Thyroid gland (tissue), 4 donors: ENCODE results near the gene CIAO3. TPM values are rescaled to one million over a fixed set of nuclear protein-coding genes. Genes with fewer than 3 reads are reported as not detected.

Experiments used
- DNase-seq, 2 donors: peaks; one replicate each; pipeline ENCODE4 v3.0.0-alpha.2; 2019
- H3K27ac ChIP-seq, 3 donors: fragments of 200-600 bp; sonication (generic); 1 replicate in 2 of 3; 2 replicates in 1 of 3; pipeline ENCODE4 v1.5.1; 2016 to 2019; ENCODE audit warnings: mild to moderate bottlenecking in 1 of 3, moderate library complexity in 1 of 3
- H3K27me3 ChIP-seq: fragments of 200-600 bp; sonication (generic); one replicate; pipeline ENCODE4 v1.5.1; 2019
- H3K36me3 ChIP-seq, 2 donors: fragments of 200-600 bp; sonication (generic); one replicate each; pipeline ENCODE4 v1.5.1; 2016 to 2019
- H3K4me1 ChIP-seq, 2 donors: fragments of 200-600 bp; sonication (generic); one replicate each; pipeline ENCODE4 v1.5.1; 2017 to 2019
- H3K4me3 ChIP-seq, 3 donors: fragments of 200-600 bp; sonication (generic); replicated peaks in 1 of 3; 1 replicate in 2 of 3; 2 replicates in 1 of 3; pipeline ENCODE4 v1.5.1; 2016; ENCODE audit warnings: mild to moderate bottlenecking in 1 of 3
- H3K9me3 ChIP-seq: fragments of 200-600 bp; sonication (generic); one replicate; pipeline ENCODE4 v1.5.1; 2017
- CTCF ChIP-seq, 6 experiments: fragments of 200-600 bp in 3 of 6; fragments of 450-650 bp in 3 of 6; sonication (generic) in 3 of 6; IDR thresholded peaks; one replicate each; pipeline ENCODE4 v1.5.1; 2016 to 2019; ENCODE audit warnings: antibody characterized with exemption in 6 of 6, mild to moderate bottlenecking in 2 of 6, inconsistent platforms in 1 of 6, moderate library complexity in 1 of 6
- POLR2A ChIP-seq, 2 donors: fragments of 450-650 bp; IDR thresholded peaks; one replicate each; pipeline ENCODE4 v1.6.1; 2017; ENCODE audit warnings: antibody characterized with exemption in 2 of 2, mild to moderate bottlenecking in 2 of 2, moderate library complexity in 1 of 2
- WGBS, 2 donors: methylation state at CpG; one replicate each; pipeline ENCODE4 v1.1.5; 2017; 5-methylcytosine and 5-hydroxymethylcytosine counted together
- intact Hi-C: fragments of 100-400 bp; cut with DNase I; formaldehyde crosslinking; loops from one replicate; pipeline ENCODE4 v1.15.1; 2023
- total RNA-seq, 4 donors: library from RNA; depleted of rRNA; stranded (reverse); fragments of >200 nt; gene quantifications; one replicate each; pipeline ENCODE4 v1.2.3, GENCODE V29; 2016

The CIAO3 gene
- total RNA-seq, 4 donors from 2014 or later = 38.7 to 53.8 (median 44.6) TPM

- no peaks in the 10 kb centered on the region for H3K9me3 ChIP-seq
- intact Hi-C loops = loop anchor here (10.0 kb wide), 1 partner anchor 335 kb away; no protein-coding TSS in a partner anchor
- H3K4me3 ChIP-seq = peak overlapping the region in 2 of 3 donors; percentile 46 to 84
- peaks cover 24 to 46% of the 10 kb centered on the region in 2 donors for H3K4me1 ChIP-seq
- no peak for DNase-seq
- no peaks in the 10 kb centered on the region for H3K27me3 ChIP-seq
- 5 to 7% methylated on average over 14 to 15 of the region's 16 CpGs for WGBS, 2 donors
- H3K27ac ChIP-seq = peak overlapping the region in 2 of 3 donors; percentile 73 to 86
- no peaks in the 10 kb centered on the region for H3K36me3 ChIP-seq
- TF ChIP-seq CTCF (IDR thresholded peaks at IDR 0.05) (peak in 2 of 6 experiments; percentile 6 to 26), POLR2A (IDR thresholded peaks at IDR 0.05) (no peak)
These were observed 20.9 kb downstream of the CIAO3 start for GRCh38 chr16:719815-720446.

DNA sequence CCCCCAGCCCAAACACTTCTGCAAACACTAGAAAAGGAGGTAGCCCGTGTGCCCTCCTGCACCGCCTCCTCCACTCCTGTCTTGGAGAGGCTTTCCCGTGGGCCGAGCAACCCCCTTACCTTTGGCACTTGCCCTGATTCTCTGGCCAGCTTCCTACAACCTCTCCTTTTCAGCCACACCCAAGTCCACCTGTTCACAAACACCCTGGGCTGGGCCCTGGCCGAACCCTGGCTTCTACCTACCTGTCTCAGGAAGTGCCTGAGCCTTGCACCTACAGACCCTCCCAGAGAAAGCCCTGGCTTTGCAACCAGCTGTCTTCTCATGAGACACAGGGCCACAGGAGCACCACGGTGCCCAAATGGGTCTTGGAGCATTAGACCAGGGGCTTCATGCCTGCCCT lies 21.9 kb downstream of the CIAO3 start:
- DNase-seq = no peak
- Histone ChIP-seq H3K4me1 (peaks cover 29 to 54% of the 10 kb centered on the region in 2 donors), H3K27me3 (no peaks in the 10 kb centered on the region), H3K4me3 (no peak overlapping the region), H3K9me3 (no peaks in the 10 kb centered on the region), H3K27ac (no peak overlapping the region), H3K36me3 (no peaks in the 10 kb centered on the region)
- 51 to 59% methylated on average over 6 of the region's 6 CpGs for WGBS, 2 donors
- intact Hi-C loops = loop anchor here (10.0 kb wide), 1 partner anchor 336 kb away; no protein-coding TSS in a partner anchor
- TF ChIP-seq CTCF (IDR thresholded peaks at IDR 0.05) (no peak), POLR2A (IDR thresholded peaks at IDR 0.05) (no peak)

- H3K27ac ChIP-seq = no peak overlapping the region
- intact Hi-C loops = loop anchor here (10.0 kb wide), 1 partner anchor 336 kb away; no protein-coding TSS in a partner anchor
These were observed 22.4 kb downstream of the CIAO3 start for GRCh38 chr16:718389-718788.

GRCh38 chr16:717450-718245 lies 23.1 kb downstream of the CIAO3 start:
- Histone ChIP-seq H3K27ac (no peak overlapping the region), H3K4me1 (peaks cover 29 to 54% of the 10 kb centered on the region in 2 donors), H3K4me3 (no peak overlapping the region), H3K9me3 (no peaks in the 10 kb centered on the region), H3K36me3 (no peaks in the 10 kb centered on the region), H3K27me3 (no peaks in the 10 kb centered on the region)
- DNase-seq = no peak
- 77% methylated on average over 27 to 28 of the region's 32 CpGs for WGBS, 2 donors
- intact Hi-C loops = loop anchor here (10.0 kb wide), 1 partner anchor 337 kb away; no protein-coding TSS in a partner anchor
- TF ChIP-seq POLR2A (IDR thresholded peaks at IDR 0.05) = no peak
- TF ChIP-seq CTCF (IDR thresholded peaks at IDR 0.05) = no peak

More at GRCh38 chr16:718389-718788, 22.4 kb downstream of the CIAO3 start:
- no peak overlapping the region for H3K4me3 ChIP-seq
- WGBS, 2 donors = 89 to 100% methylated on average over 1 to 8 of the region's 9 CpGs
- H3K27me3 ChIP-seq = no peaks in the 10 kb centered on the region
- no peak for DNase-seq
- no peak for TF ChIP-seq POLR2A (IDR thresholded peaks at IDR 0.05)
- no peaks in the 10 kb centered on the region for H3K9me3 ChIP-seq
- H3K4me1 ChIP-seq = peaks cover 29 to 54% of the 10 kb centered on the region in 2 donors
- H3K36me3 ChIP-seq = no peaks in the 10 kb centered on the region

DNA sequence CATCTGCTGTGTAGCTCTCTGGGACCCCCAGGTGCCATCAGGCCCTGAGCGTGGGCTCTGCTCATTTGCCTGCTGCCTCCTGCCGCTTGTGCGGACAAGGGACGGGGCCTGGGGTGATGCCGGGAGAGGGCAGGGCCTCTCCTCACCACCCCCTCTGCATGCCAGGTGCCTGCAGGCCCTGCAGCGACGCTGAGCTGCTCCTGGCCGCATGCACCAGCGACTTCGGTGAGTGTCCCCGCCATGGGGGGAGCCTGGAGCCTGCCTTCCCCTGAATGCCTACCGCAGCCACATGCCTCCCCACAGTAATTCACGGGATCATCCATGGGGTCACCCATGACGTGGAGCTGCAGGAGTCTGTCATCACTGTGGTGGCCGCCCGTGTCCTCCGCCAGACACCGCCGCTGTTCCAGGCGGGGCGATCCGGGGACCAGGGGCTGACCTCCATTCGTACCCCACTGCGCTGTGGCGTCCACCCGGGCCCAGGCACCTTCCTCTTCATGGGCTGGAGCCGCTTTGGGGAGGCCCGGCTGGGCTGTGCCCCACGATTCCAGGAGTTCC lies 23.9 kb downstream of the CIAO3 start:
- intact Hi-C loops = loop anchor here (10.0 kb wide), 1 partner anchor 338 kb away; no protein-coding TSS in a partner anchor
- H3K4me1 ChIP-seq = peaks cover 28 to 51% of the 10 kb centered on the region in 2 donors

More for the DNA sequence above, 23.9 kb downstream of the CIAO3 start:
- no peak for DNase-seq
- no peaks in the 10 kb centered on the region for H3K27me3 ChIP-seq
- H3K27ac ChIP-seq = no peak overlapping the region
- 89 to 93% methylated on average over 17 to 22 of the region's 29 CpGs for WGBS, 2 donors
- H3K4me3 ChIP-seq = no peak overlapping the region
- no peaks in the 10 kb centered on the region for H3K36me3 ChIP-seq
- no peaks in the 10 kb centered on the region for H3K9me3 ChIP-seq
- no peak for TF ChIP-seq POLR2A (IDR thresholded peaks at IDR 0.05)
- TF ChIP-seq CTCF (IDR thresholded peaks at IDR 0.05) = no peak
